AG10803 (cell line): ENCODE measurements around the gene SLC35D3.
"Not testable (repeated sequence)": the region's sequence is repeated elsewhere in the genome, so short reads cannot be mapped to it uniquely, and the experiment has no call there.

ENCODE experiments used
- DNase-seq: peaks from one replicate; pipeline ENCODE4 v3.0.0; 2010; ENCODE audit warnings: low read depth
- H3K4me3 ChIP-seq: 2 replicates; pipeline ENCODE4 v1.5.1; 2011; ENCODE audit warnings: mild to moderate bottlenecking, low read length, control low read depth
- CTCF ChIP-seq: conservative IDR thresholded peaks from 2 replicates; pipeline ENCODE4 v1.5.1; 2011; ENCODE audit warnings: mild to moderate bottlenecking, low read length, control low read depth, inconsistent platforms

Gene SLC35D3

GRCh38 chr6:136945711-136946121 lies 23.6 kb downstream of the SLC35D3 start:
- no peak for DNase-seq
- TF ChIP-seq CTCF: no peak
- no peak overlapping the region for H3K4me3 ChIP-seq

GRCh38 chr6:136947037-136947436 lies 24.9 kb downstream of the SLC35D3 start:
- TF ChIP-seq CTCF: no peak
- H3K4me3 ChIP-seq: no peak overlapping the region
- DNase-seq: no peak

GRCh38 chr6:136949957-136950356 lies 27.9 kb downstream of the SLC35D3 start:
- DNase-seq, H3K4me3 ChIP-seq: not testable (repeated sequence)

GRCh38 chr6:136950436-136951126 lies 28.5 kb downstream of the SLC35D3 start:
- no peak overlapping the region for H3K4me3 ChIP-seq
- no peak for TF ChIP-seq CTCF
- no peak for DNase-seq

- no peak for TF ChIP-seq CTCF
- no peak overlapping the region for H3K4me3 ChIP-seq
- no peak for DNase-seq
Observed at GRCh38 chr6:136952714-136953260, 30.7 kb downstream of the SLC35D3 start.

- no peak for DNase-seq
- H3K4me3 ChIP-seq: no peak overlapping the region
- no peak for TF ChIP-seq CTCF
Observed at GRCh38 chr6:136955123-136955522, 33.0 kb downstream of the SLC35D3 start.

- TF ChIP-seq CTCF: no peak
- DNase-seq: no peak
- H3K4me3 ChIP-seq: no peak overlapping the region
Observed at GRCh38 chr6:136956590-136957544, 34.8 kb downstream of the SLC35D3 start.
